ENCODE measurements around the gene SNX14.
A peak's percentile ranks its signal among the peaks of the same experiment; 100 is the strongest.

The SNX14 gene

DNA sequence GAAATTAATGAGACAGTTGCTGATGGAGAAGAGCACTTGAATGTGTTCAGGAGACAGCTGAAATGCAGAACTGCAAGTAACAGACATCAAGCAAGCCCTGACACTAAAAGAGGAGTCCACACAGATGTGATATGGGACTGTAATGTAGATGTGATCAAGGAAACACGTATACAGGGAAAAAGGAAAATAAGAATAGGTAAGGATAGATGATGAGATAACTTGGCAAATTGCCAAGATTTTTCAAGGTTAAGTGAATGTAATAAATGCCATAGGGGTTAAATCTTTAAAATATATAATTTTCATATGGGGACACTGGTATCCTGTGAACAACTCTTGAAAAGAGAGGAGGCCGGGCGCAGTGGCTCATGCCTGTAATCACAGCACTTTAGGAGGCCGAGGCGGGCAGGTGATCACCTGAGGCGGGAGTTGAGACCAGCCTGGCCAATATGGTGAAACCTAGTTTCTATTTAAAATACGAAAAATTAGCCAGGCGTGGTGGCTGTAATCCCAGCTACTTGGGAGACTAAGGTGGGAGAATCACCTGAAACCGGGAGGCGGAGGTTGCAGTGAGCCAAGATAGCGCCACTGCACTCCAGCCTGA is 7.2 kb upstream of the SNX14 start:
- Histone ChIP-seq H3K27me3 (ENCODE audit: insufficient read depth, poor library complexity, severe bottlenecking) (no peaks in the 10 kb centered on the region), H3K4me3 (replicated peaks; ENCODE audit: insufficient read depth, low read length) (no peak overlapping the region), H3K27ac (replicated peaks) (no peak overlapping the region)
- TF ChIP-seq SPI1 (IDR thresholded peaks at IDR 0.05; ENCODE audit: borderline replicate concordance, low read depth) (0 out of 2 replicates have a peak, but pooled peaks have one; percentile 4), POLR2AphosphoS5 (IDR thresholded peaks at IDR 0.05; ENCODE audit: low read depth) (no peak)
- no peak for DNase-seq (ENCODE audit: low read depth in 1 of 2, low spot score in 1 of 2)

DNA sequence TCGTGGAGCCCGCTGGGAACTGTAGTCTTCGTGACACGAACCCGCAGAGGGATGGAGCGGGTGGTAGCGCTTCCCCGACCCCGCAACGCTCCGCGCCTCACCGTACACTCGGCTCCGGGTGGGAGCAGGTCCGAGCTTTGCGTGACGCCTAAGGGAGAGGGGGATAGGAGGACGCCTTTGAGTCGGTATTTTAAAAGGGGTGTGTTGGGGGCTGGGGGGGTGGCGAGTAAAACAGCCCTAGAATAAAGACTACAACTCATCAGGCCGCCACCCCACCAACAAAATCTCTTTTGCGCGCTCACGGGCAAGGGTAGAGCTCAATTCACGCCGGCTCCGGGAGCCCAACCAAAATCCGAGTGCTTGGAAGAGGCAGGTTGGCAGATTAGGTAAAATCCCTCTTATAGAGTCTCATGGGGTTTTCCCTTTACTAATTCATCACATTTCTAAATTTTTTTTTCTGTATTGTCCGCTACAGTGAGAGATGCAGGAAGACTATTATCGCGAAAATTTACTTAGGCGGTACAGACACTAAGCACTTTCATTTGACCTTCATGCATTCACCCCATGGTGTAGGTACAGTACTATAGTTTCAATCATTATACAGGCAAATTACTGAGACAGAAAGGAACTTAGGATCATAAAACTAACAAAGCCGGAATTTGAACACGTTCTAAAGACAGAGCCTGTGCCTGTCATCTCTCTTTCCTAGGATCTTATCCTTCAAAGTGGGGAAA is 706 bp upstream of the SNX14 start:
- Histone ChIP-seq H3K4me3 (replicated peaks; ENCODE audit: insufficient read depth, low read length) (peak overlapping the region; percentile 83), H3K27ac (replicated peaks) (peak overlapping the region; percentile 88), H3K27me3 (ENCODE audit: insufficient read depth, poor library complexity, severe bottlenecking) (no peaks in the 10 kb centered on the region)
- 0 out of 2 replicates have a peak, but pooled peaks have one; percentile 4 for TF ChIP-seq POLR2AphosphoS5 (IDR thresholded peaks at IDR 0.05; ENCODE audit: low read depth)
- TF ChIP-seq REST (IDR thresholded peaks at IDR 0.05; ENCODE audit: insufficient replicate concordance, low read depth) = no peak
- DNase-seq (ENCODE audit: low read depth in 1 of 2, low spot score in 1 of 2) = peak in 1 of 2 experiments; percentile 40

DNA sequence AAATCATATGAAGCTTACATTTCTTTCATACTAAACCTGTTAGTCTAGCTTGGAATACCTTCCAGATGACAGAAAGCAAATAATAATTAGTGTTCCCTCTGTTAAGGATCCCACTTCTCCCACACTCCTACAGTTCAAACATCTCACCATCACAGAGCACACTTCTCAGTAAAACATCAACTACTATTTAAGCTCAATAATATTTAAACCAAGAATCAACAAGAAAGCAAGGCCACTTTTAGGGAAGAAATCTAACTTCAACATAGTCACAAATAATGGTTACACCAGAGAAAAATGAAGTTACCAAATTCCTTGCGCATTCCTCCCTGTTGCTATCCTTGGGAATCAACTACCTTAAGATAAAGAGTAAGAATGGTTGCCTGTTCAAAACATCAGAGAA is 1.6 kb downstream of the SNX14 start:
- DNase-seq (ENCODE audit: low read depth in 1 of 2, low spot score in 1 of 2) = no peak
- H3K4me3 ChIP-seq (replicated peaks; ENCODE audit: insufficient read depth, low read length) = peak overlapping the region; percentile 83; the same call in 1 of the 2 replicates
- no peak for TF ChIP-seq SPI1 (IDR thresholded peaks at IDR 0.05; ENCODE audit: borderline replicate concordance, low read depth)
- H3K27me3 ChIP-seq (ENCODE audit: insufficient read depth, poor library complexity, severe bottlenecking) = no peaks in the 10 kb centered on the region
- no peak overlapping the region for H3K27ac ChIP-seq (replicated peaks)

GRCh38 chr6:85591207-85591606 is 2.5 kb downstream of the SNX14 start:
- Histone ChIP-seq H3K27me3 (ENCODE audit: insufficient read depth, poor library complexity, severe bottlenecking) (no peaks in the 10 kb centered on the region), H3K27ac (replicated peaks) (no peak overlapping the region), H3K4me3 (replicated peaks; ENCODE audit: insufficient read depth, low read length) (no peak overlapping the region)
- DNase-seq (ENCODE audit: low read depth in 1 of 2, low spot score in 1 of 2) = no peak
- TF ChIP-seq SPI1 (IDR thresholded peaks at IDR 0.05; ENCODE audit: borderline replicate concordance, low read depth) = no peak

DNA sequence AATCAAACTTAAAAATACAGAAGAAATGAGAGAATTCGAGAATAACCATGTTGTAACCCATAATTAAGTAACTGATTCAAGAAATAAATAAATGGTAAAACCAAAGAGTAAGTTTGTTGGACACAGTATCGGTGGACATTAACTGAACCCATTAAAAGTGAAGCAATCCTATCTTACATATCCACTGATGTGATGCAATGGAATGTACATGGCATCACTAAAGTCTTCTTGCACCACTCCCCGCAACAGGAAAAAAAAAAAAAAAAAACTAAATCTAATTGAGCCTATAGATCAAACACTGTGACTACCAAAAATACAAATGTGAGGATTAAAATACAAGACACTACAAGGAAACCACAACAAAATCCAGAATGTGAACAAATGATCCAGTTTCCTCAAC is 7.9 kb downstream of the SNX14 start:
- no peak overlapping the region for H3K27ac ChIP-seq (replicated peaks)
- no peak for DNase-seq (ENCODE audit: low read depth in 1 of 2, low spot score in 1 of 2)
- no peaks in the 10 kb centered on the region for H3K27me3 ChIP-seq (ENCODE audit: insufficient read depth, poor library complexity, severe bottlenecking)
- H3K4me3 ChIP-seq (replicated peaks; ENCODE audit: insufficient read depth, low read length) = no peak overlapping the region
- TF ChIP-seq POLR2AphosphoS5 (IDR thresholded peaks at IDR 0.05; ENCODE audit: low read depth) (no peak), REST (IDR thresholded peaks at IDR 0.05; ENCODE audit: insufficient replicate concordance, low read depth) (no peak), SPI1 (IDR thresholded peaks at IDR 0.05; ENCODE audit: borderline replicate concordance, low read depth) (no peak), GABPA (IDR thresholded peaks at IDR 0.05; ENCODE audit: low read depth) (no peak)
- TF ChIP-seq, protein P1, sequence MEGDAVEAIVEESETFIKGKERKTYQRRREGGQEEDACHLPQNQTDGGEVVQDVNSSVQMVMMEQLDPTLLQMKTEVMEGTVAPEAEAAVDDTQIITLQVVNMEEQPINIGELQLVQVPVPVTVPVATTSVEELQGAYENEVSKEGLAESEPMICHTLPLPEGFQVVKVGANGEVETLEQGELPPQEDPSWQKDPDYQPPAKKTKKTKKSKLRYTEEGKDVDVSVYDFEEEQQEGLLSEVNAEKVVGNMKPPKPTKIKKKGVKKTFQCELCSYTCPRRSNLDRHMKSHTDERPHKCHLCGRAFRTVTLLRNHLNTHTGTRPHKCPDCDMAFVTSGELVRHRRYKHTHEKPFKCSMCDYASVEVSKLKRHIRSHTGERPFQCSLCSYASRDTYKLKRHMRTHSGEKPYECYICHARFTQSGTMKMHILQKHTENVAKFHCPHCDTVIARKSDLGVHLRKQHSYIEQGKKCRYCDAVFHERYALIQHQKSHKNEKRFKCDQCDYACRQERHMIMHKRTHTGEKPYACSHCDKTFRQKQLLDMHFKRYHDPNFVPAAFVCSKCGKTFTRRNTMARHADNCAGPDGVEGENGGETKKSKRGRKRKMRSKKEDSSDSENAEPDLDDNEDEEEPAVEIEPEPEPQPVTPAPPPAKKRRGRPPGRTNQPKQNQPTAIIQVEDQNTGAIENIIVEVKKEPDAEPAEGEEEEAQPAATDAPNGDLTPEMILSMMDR (IDR thresholded peaks at IDR 0.05; ENCODE audit: insufficient read depth, low read length) = no peak

All from HL-60 (cell line).